Fibroblast of lung (primary cell): ENCODE measurements around the gene IGF1R. TPM values are rescaled to one million over a fixed set of nuclear protein-coding genes. Genes with fewer than 3 reads are reported as not detected.

Source experiments
- DNase-seq, 2 donors: peaks; one replicate each; pipeline versions ENCODE4 v3.0.0 to v3.0.0-alpha.2; 2010; ENCODE audit warnings: low read depth in 2 of 2
- H2AFZ ChIP-seq: 2 replicates; pipeline ENCODE4 v1.5.1; 2012; ENCODE audit warnings: low read length, control low read depth, inconsistent platforms
- H3K27ac ChIP-seq: 2 replicates; pipeline ENCODE4 v1.5.1; 2011; ENCODE audit warnings: low read length, control low read depth; ENCODE audit not compliant: insufficient read depth
- H3K27me3 ChIP-seq: 2 replicates; pipeline ENCODE4 v1.5.1; 2011; ENCODE audit warnings: mild to moderate bottlenecking, low read length; ENCODE audit not compliant: control insufficient read depth, insufficient read depth
- H3K36me3 ChIP-seq: 2 replicates; pipeline ENCODE4 v1.5.1; 2011; ENCODE audit warnings: low read length; ENCODE audit not compliant: control insufficient read depth, insufficient read depth
- H3K4me1 ChIP-seq: 2 replicates; pipeline ENCODE4 v1.5.1; 2011; ENCODE audit warnings: low read length; ENCODE audit not compliant: control insufficient read depth, insufficient read depth; ENCODE audit errors: extremely low read depth
- H3K4me2 ChIP-seq: 2 replicates; pipeline ENCODE4 v1.5.1; 2011; ENCODE audit warnings: low read length, control low read depth; ENCODE audit not compliant: insufficient read depth; ENCODE audit errors: extremely low read depth
- H3K4me3 ChIP-seq, 4 experiments: fragments of 200-600 bp in 1 of 4; sonication (generic) in 1 of 4; replicated peaks in 1 of 4; 2 replicates each; pipeline ENCODE4 v1.5.1; 2011 to 2016; ENCODE audit warnings: low read length in 4 of 4, low read depth in 3 of 4, mild to moderate bottlenecking in 3 of 4, control low read depth in 2 of 4, inconsistent platforms in 1 of 4, mixed read lengths in 1 of 4; ENCODE audit not compliant: insufficient read depth in 1 of 4; ENCODE audit errors: control extremely low read depth in 1 of 4
- H3K79me2 ChIP-seq: 2 replicates; pipeline ENCODE4 v1.5.1; 2012; ENCODE audit warnings: mild to moderate bottlenecking, low read length, inconsistent platforms; ENCODE audit not compliant: control insufficient read depth, insufficient read depth
- H3K9ac ChIP-seq: 2 replicates; pipeline ENCODE4 v1.5.1; 2011; ENCODE audit warnings: mild to moderate bottlenecking, low read length, control low read depth; ENCODE audit not compliant: insufficient read depth
- H3K9me3 ChIP-seq: 2 replicates; pipeline ENCODE4 v1.5.1; 2012; ENCODE audit warnings: low read depth, low read length; ENCODE audit not compliant: control insufficient read depth, insufficient read depth
- H4K20me1 ChIP-seq: 2 replicates; pipeline ENCODE4 v1.5.1; 2011; ENCODE audit warnings: low read length; ENCODE audit not compliant: control insufficient read depth, insufficient read depth; ENCODE audit errors: extremely low read depth
- EZH2 ChIP-seq: IDR thresholded peaks from 2 replicates; pipeline ENCODE4 v1.5.1; 2012; ENCODE audit warnings: low read length, control low read depth, mild to moderate bottlenecking; ENCODE audit errors: missing control alignments
- polyA plus RNA-seq, 2 donors: library from polyadenylated mRNA; depleted of rRNA in 1 of 2; stranded (reverse) in 1 of 2; unstranded in 1 of 2; fragments of >200 nt; gene quantifications; 2 replicates each; pipeline ENCODE4 v1.2.1, GENCODE V29; 2011 to 2012; ENCODE audit warnings: missing spikeins in 1 of 2
- total RNA-seq: library from RNA; depleted of rRNA; stranded (reverse); fragments of >200 nt; gene quantifications from 2 replicates; pipeline ENCODE4 v1.2.1, GENCODE V29; 2014
- TF ChIP-seq, protein P1 (sequence below), 2 donors: IDR thresholded peaks in 1 of 2; conservative IDR thresholded peaks in 1 of 2; 1 replicate in 1 of 2; 2 replicates in 1 of 2; pipeline ENCODE4 v1.5.1; 2011 to 2012; ENCODE audit warnings: low read length in 2 of 2, control low read depth in 1 of 2, inconsistent platforms in 1 of 2, low read depth in 1 of 2, mild to moderate bottlenecking in 1 of 2

The IGF1R gene
- total and polyA plus RNA-seq, 2 donors (not counting 1 experiment from before 2014, with no cell fraction given), result 14.6 to 28.6 TPM

DNA sequence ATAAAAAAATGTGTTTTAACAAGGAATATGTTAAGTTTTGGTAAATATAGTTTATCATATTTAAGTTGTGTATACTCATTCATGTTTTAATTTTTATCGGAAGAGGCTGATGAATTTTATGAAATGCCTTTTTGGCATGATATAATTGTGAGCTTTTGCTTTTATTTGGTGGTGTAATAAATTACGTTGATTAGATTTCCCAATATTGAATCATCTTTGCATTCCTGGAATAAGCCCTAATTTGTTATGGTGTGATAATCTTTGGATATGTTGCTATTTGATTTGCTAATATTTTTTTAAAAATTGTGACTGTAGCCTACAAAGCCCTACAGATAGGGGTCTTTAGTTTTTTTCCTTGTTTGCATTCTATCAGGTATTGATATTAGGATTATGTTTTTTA is 107.4 kb downstream of the IGF1R start:
- Histone ChIP-seq H2AFZ (no peak overlapping the region), H4K20me1 (no peaks in the 10 kb centered on the region), H3K9ac (no peak overlapping the region), H3K27me3 (no peaks in the 10 kb centered on the region), H3K9me3 (no peaks in the 10 kb centered on the region), H3K27ac (no peak overlapping the region), H3K79me2 (peaks cover 23% of the 10 kb centered on the region), H3K4me2 (no peak overlapping the region), H3K4me1 (peaks cover 6% of the 10 kb centered on the region), H3K36me3 (no peaks in the 10 kb centered on the region), H3K4me3 (no peak overlapping the region)
- TF ChIP-seq, protein P1, sequence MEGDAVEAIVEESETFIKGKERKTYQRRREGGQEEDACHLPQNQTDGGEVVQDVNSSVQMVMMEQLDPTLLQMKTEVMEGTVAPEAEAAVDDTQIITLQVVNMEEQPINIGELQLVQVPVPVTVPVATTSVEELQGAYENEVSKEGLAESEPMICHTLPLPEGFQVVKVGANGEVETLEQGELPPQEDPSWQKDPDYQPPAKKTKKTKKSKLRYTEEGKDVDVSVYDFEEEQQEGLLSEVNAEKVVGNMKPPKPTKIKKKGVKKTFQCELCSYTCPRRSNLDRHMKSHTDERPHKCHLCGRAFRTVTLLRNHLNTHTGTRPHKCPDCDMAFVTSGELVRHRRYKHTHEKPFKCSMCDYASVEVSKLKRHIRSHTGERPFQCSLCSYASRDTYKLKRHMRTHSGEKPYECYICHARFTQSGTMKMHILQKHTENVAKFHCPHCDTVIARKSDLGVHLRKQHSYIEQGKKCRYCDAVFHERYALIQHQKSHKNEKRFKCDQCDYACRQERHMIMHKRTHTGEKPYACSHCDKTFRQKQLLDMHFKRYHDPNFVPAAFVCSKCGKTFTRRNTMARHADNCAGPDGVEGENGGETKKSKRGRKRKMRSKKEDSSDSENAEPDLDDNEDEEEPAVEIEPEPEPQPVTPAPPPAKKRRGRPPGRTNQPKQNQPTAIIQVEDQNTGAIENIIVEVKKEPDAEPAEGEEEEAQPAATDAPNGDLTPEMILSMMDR (conservative IDR thresholded peaks at IDR 0.05 in 1 of 2, IDR thresholded peaks at IDR 0.05 in 1 of 2; ENCODE audit: low read depth in 1 of 2, low read length in 2 of 2), result no peak
- TF ChIP-seq EZH2, result no peak
- no peak for DNase-seq

DNA sequence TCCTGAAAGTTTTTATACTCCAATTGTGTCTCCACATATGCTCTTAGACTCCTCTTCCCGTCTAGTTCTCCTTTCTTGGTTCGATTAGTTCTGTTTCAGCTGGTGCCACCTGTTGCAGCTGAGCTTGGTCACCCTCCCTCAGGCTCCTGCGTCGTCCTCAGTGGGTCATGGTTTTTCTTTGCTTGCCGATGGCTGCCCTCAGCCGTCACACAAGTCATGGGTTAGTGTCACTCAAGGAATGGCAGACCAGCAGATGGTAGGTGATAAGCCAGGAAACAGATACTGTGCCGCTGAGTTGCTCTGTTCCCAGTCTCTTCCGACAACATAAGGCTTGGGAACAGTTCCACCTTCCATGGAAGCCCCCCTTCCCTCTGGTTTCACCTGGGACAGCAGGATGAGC is 109.9 kb downstream of the IGF1R start:
- Histone ChIP-seq H4K20me1 (no peaks in the 10 kb centered on the region), H3K4me3 (no peak overlapping the region), H2AFZ (no peak overlapping the region), H3K79me2 (peaks cover 28% of the 10 kb centered on the region), H3K36me3 (no peaks in the 10 kb centered on the region), H3K9me3 (no peaks in the 10 kb centered on the region), H3K4me1 (peaks cover 6% of the 10 kb centered on the region), H3K27me3 (no peaks in the 10 kb centered on the region), H3K27ac (no peak overlapping the region), H3K9ac (no peak overlapping the region), H3K4me2 (no peak overlapping the region)
- no peak for TF ChIP-seq EZH2
- TF ChIP-seq, protein P1 (conservative IDR thresholded peaks at IDR 0.05 in 1 of 2, IDR thresholded peaks at IDR 0.05 in 1 of 2; ENCODE audit: low read depth in 1 of 2, low read length in 2 of 2), result no peak
- DNase-seq, result no peak

DNA sequence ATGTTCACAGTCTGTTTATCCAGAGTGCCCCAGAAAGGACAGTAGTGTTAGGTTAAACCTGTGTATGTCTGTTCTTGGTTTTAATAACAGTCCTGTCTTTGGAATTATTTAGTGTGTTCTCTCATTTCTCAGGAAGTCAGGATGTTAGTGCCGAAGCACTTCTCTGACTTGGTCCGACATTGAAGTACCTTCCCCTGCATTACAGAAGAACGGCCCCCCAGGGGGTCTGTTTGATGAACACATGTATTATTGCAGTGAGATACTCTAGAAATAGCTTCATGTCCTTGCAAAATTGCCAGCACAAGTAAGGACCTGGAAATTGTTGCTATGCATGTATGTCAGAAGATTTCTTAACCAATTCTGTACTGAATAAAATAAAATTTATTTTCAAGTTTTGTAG is 110.9 kb downstream of the IGF1R start:
- Histone ChIP-seq H4K20me1 (no peaks in the 10 kb centered on the region), H3K4me1 (peaks cover 6% of the 10 kb centered on the region), H2AFZ (no peak overlapping the region), H3K36me3 (no peaks in the 10 kb centered on the region), H3K79me2 (peaks cover 34% of the 10 kb centered on the region), H3K27ac (no peak overlapping the region), H3K9me3 (no peaks in the 10 kb centered on the region), H3K27me3 (no peaks in the 10 kb centered on the region), H3K4me2 (no peak overlapping the region), H3K4me3 (no peak overlapping the region), H3K9ac (no peak overlapping the region)
- no peak for DNase-seq
- TF ChIP-seq, protein P1 (conservative IDR thresholded peaks at IDR 0.05 in 1 of 2, IDR thresholded peaks at IDR 0.05 in 1 of 2; ENCODE audit: low read depth in 1 of 2, low read length in 2 of 2), result no peak
- TF ChIP-seq EZH2, result no peak
